GM10847 (cell line): ENCODE measurements around the gene TP73.

ENCODE experiments used
- POLR2A ChIP-seq: IDR thresholded peaks from 2 replicates; pipeline ENCODE4 v1.6.1; 2011; ENCODE audit not compliant: insufficient read length; ENCODE audit errors: extremely low read depth

Gene TP73

DNA sequence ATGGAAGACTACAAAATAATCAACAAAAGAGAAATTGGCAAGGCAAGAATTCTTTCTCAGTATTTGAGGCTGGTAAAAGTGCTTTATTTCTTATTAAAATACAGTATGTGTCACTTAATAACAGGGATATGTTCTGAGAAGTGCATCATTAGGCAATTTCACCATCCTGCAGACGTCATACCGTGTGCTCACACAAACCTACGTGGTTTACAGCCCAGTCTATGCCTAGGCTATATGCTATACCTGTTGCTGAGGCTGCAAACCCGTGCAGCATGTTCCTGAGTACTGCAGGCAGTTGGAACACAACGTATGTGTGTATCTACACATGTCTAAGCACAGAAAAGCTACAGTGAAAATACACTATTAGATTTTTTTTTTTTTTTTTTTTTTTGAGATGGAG, 97.2 kb downstream of the TP73 start:
- no peak for TF ChIP-seq POLR2A

- TF ChIP-seq POLR2A = no peak
Measured at GRCh38 chr1:3750741-3751140, 98.4 kb downstream of the TP73 start.

DNA sequence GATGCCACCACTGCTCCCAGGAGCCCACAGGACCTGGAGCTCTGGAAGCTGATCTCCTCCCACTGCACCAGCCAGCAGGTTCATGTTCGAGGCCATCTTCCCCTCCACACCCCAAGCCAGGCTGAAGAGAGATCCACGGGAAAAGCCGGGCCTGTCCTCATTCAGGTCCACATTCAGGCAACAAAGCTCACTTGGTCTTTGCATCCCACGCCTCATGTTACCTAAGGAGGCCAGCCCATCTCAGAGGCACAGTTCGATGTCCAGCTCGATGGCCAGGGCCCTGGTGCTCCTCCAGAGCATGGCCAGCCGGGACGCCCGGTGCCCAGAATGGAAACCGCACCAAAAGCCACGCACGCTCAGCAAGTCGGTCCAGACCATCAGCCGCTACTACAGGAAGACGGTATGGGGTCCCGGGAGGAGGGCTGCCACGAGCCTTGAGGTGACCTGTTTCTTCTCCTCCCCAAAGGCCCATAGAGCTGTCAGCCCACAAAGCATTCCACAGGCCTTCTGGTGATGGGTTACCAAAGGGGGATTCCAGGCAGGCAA, 100.2 kb downstream of the TP73 start, which contains the start of gene CCDC27:
Gene CCDC27, plus strand, starts transcription at position 51 of the 546 bp plus-strand sequence. Its CDS starts 32 bp downstream, at position 83.
- no peak for TF ChIP-seq POLR2A

- no peak for TF ChIP-seq POLR2A
Measured at GRCh38 chr1:3753656-3754454, 101.5 kb downstream of the TP73 start.

GRCh38 chr1:3756394-3756793, 104.1 kb downstream of the TP73 start:
- TF ChIP-seq POLR2A = no peak

DNA sequence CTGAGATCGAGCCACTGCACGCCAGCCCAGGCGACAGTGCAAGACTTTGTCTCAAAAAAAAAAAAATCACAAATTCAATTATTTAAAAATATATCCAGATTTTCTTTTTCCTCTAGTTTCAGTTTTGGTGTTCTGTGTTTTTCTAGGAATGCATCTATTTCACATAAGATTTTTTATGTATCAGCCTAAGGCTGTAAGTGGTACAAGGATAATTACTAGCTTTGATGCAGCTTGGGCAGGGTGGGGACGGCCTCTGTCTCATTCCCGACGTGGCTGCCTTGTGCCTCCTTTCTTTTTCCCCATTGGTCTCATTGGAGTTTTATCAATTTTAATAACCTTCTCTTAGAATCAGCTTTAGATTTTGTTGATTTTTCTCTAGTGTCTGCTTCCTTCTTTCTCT, 106.8 kb downstream of the TP73 start:
- TF ChIP-seq POLR2A = no peak

DNA sequence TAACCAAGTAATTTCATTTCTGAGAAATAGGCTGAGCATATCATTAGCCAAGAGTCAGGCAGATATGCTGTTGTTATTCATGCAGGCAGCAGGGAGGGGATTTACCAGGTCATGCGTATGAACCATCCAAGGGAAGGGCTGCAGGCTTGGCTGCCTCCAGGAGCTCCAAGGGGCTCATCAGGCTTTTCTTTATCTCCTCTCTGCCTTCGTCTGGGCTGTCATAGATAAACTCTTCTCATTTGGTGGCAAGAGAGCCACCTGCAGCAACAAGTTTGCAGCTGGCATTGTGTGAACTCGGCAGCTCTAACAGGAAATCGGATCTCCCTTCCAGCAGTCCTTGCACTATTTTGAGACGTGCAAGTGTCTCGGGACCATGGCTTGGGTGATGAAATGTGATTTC, 107.5 kb downstream of the TP73 start:
- no peak for TF ChIP-seq POLR2A

- TF ChIP-seq POLR2A = no peak
Measured at GRCh38 chr1:3761296-3762010, 109.1 kb downstream of the TP73 start.

- TF ChIP-seq POLR2A = no peak
Measured at GRCh38 chr1:3762151-3762872, 110.0 kb downstream of the TP73 start.

DNA sequence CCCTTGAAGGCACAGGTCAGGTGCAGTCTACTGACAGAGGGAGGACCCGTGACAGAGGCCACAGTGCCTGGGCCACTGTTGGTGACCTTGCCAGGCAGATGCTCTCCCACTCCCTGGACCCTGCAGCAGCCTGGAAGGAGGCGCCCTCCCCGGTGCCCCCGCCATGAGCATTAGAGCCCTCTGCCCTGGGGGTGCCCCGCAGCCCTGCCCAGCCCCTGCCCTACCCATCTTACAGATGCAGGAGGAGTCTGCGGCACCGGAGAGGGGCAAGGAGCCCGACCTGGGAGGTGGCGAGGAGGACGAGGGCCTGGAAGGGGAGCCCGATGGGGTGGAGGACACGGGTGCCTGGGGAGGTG, 110.5 kb downstream of the TP73 start:
- no peak for TF ChIP-seq POLR2A

DNA sequence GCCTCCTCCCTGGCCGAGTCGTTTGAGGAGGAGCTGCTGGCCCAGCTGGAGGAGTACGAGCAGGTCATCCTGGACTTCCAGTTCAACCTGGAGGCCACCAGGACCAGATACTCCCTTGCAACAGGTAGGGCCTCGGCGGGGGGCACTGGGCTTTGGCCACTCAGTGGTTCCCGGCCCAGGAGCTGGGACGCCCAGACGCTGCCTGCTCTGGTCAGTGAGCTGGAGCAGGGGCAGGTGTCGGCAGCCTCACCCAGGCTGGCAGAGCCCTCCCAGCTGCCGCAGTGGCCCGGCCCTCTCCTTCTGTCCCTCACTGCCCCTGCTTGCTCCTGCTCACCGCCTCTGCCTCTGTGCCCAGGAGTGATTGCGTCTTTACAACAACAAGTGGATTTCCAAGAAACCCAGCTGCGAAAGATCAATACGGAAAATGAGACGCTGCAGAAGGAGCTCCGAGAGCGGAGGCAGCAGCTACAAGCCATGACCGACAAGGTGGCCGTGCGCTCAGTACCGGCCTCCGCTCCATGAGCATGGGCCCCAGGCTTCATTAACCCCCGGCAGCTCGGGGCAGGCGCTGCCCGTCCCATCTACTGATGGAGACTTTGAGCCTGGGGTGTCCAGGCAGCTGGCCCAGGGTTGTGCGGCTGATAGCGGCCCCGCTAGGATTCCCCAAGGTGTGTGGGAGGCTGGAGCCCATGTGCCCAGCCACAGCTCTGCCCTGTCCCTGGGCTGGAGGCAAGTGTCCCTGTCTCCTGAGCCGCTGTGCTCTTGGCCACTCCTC, 111.2 kb downstream of the TP73 start:
- TF ChIP-seq POLR2A = no peak

- no peak for TF ChIP-seq POLR2A
Measured at GRCh38 chr1:3767328-3767925, 115.1 kb downstream of the TP73 start.

GRCh38 chr1:3768811-3769390, 116.6 kb downstream of the TP73 start:
- TF ChIP-seq POLR2A = no peak
